GM23338 (cell line): Measurements from ENCODE around the gene CRYGD.

ENCODE experiments used
- EZH2phosphoT487 ChIP-seq: fragments of 200-600 bp; sonication (generic); IDR thresholded peaks from one replicate; pipeline ENCODE4 v1.8.1; 2018; ENCODE audit warnings: antibody characterized with exemption; ENCODE audit not compliant: unreplicated experiment
- POLR2AphosphoS5 ChIP-seq: IDR thresholded peaks from 2 replicates; pipeline ENCODE4 v1.6.1; 2016; ENCODE audit warnings: antibody characterized with exemption, low read depth
- REST ChIP-seq: IDR thresholded peaks from one replicate; pipeline ENCODE4 v1.6.1; 2018; ENCODE audit warnings: antibody characterized with exemption; ENCODE audit not compliant: unreplicated experiment
- TF ChIP-seq, protein P1 (sequence below), 2 experiments: fragments of 200-600 bp in 1 of 2; sonication (generic) in 1 of 2; conservative IDR thresholded peaks; 2 replicates each; pipeline versions ENCODE4 v1.5.1 to v1.6.1; 2016 to 2017; ENCODE audit warnings: antibody characterized with exemption in 2 of 2, low read depth in 2 of 2, mild to moderate bottlenecking in 2 of 2, moderate library complexity in 1 of 2

DNA sequence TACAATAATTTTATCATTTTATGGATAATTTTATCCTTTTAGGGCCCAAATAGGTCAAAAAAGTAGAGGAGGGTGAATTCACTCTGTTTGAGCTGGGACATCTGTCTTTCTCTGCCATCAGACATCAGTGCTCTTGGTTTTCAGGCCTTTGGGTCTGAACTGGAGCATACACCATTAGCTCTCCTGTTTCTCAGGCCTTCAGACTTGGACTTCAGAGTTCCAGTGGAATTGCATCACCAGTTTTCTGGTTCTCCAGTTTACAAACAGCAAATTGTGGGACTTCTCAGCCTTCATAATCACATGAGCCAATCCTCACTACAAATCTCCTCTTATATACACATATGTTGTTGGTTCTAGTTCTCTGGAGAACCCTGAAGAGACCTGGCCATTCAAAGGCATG, 33.9 kb downstream of the CRYGD start:
- TF ChIP-seq, protein P1, sequence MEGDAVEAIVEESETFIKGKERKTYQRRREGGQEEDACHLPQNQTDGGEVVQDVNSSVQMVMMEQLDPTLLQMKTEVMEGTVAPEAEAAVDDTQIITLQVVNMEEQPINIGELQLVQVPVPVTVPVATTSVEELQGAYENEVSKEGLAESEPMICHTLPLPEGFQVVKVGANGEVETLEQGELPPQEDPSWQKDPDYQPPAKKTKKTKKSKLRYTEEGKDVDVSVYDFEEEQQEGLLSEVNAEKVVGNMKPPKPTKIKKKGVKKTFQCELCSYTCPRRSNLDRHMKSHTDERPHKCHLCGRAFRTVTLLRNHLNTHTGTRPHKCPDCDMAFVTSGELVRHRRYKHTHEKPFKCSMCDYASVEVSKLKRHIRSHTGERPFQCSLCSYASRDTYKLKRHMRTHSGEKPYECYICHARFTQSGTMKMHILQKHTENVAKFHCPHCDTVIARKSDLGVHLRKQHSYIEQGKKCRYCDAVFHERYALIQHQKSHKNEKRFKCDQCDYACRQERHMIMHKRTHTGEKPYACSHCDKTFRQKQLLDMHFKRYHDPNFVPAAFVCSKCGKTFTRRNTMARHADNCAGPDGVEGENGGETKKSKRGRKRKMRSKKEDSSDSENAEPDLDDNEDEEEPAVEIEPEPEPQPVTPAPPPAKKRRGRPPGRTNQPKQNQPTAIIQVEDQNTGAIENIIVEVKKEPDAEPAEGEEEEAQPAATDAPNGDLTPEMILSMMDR (conservative IDR thresholded peaks at IDR 0.05; ENCODE audit: low read depth in 2 of 2), result no peak
- TF ChIP-seq REST (no peak), POLR2AphosphoS5 (no peak), EZH2phosphoT487 (no peak)
